Keratinocyte (primary cell): Measurements from ENCODE around the gene RFX2.

Experiments
- EZH2 ChIP-seq: IDR thresholded peaks from one replicate; pipeline ENCODE4 v1.6.1; 2012; ENCODE audit warnings: inconsistent platforms, mild to moderate bottlenecking, low read length, moderate library complexity
- TF ChIP-seq, protein P1 (sequence below), 3 experiments: IDR thresholded peaks in 1 of 3; conservative IDR thresholded peaks in 1 of 3; optimal IDR thresholded peaks in 1 of 3; 2 replicates in 2 of 3; 3 replicates in 1 of 3; pipeline versions ENCODE3 to v1.5.1; 2011; ENCODE audit warnings: low read length in 3 of 3, mild to moderate bottlenecking in 3 of 3, moderate library complexity in 2 of 3, control low read depth in 1 of 3, inconsistent platforms in 1 of 3; ENCODE audit not compliant: insufficient read depth in 2 of 3; ENCODE audit errors: extremely low read depth in 1 of 3

DNA sequence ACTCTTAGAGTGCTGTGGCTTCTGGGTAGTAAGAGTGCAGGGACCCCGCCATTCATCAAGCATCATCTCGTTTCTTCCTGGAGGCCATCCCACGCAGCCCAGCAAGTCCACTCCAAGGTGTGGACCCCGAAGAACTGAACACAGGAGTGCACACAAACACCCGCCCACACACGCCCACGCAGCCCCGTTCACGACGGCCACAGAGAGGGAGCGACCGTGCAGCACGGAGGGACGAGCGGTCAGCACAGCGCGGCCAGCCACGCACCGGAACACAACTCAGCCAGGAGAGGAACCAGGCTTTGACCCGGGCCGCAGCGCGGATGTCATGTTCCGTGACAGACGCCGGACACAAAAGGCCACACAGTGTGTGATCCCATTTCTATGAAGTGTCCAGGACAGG lies 114.2 kb downstream of the RFX2 start:
- TF ChIP-seq, protein P1, sequence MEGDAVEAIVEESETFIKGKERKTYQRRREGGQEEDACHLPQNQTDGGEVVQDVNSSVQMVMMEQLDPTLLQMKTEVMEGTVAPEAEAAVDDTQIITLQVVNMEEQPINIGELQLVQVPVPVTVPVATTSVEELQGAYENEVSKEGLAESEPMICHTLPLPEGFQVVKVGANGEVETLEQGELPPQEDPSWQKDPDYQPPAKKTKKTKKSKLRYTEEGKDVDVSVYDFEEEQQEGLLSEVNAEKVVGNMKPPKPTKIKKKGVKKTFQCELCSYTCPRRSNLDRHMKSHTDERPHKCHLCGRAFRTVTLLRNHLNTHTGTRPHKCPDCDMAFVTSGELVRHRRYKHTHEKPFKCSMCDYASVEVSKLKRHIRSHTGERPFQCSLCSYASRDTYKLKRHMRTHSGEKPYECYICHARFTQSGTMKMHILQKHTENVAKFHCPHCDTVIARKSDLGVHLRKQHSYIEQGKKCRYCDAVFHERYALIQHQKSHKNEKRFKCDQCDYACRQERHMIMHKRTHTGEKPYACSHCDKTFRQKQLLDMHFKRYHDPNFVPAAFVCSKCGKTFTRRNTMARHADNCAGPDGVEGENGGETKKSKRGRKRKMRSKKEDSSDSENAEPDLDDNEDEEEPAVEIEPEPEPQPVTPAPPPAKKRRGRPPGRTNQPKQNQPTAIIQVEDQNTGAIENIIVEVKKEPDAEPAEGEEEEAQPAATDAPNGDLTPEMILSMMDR (optimal IDR thresholded peaks at IDR 0.05 in 1 of 3, IDR thresholded peaks at IDR 0.05 in 1 of 3, conservative IDR thresholded peaks at IDR 0.05 in 1 of 3; ENCODE audit: extremely low read depth in 1 of 3, insufficient read depth in 2 of 3, low read length in 3 of 3) = no peak
- no peak for TF ChIP-seq EZH2
